ENCODE data around the gene BEAN1. TPM values are rescaled to one million over a fixed set of nuclear protein-coding genes. Genes with fewer than 3 reads are reported as not detected.
A peak's percentile ranks its signal among the peaks of the same experiment; 100 is the strongest.

Gene BEAN1
- total RNA-seq, 6 donors from 2014 or later: 0.22 to 1.0 (median 0.35) TPM; not detected in 2

GRCh38 chr16:66520406-66521170 lies 93.5 kb downstream of the BEAN1 start:
- no peaks in the 10 kb centered on the region for H3K9me3 ChIP-seq
- peak overlapping the region; percentile 94 to 98 (median 96) for H3K27ac ChIP-seq
- H3K36me3 ChIP-seq: peaks cover 0 to 3% (median 1%) of the 10 kb centered on the region in 4 donors
- peak in 1 of 2 donors; percentile 86 for DNase-seq
- ATAC-seq (ENCODE audit: low FRiP score in 2 of 2): peak in 1 of 2 donors; percentile 50
- TF ChIP-seq CTCF (IDR thresholded peaks at IDR 0.05) (no peak), POLR2AphosphoS5 (IDR thresholded peaks at IDR 0.05) (peak; percentile 42 to 44), POLR2A (IDR thresholded peaks at IDR 0.05) (peak in 1 of 4 donors; percentile 73)
- H3K4me1 ChIP-seq: peaks cover 94 to 97% (median 96%) of the 10 kb centered on the region in 4 donors
- H3K27me3 ChIP-seq: no peaks in the 10 kb centered on the region
- no peak overlapping the region for H3K4me3 ChIP-seq
- 66 to 80% methylated on average over 14 of the region's 14 CpGs for whole genome bisulfite sequencing, 2 donors

- 82 to 92% methylated on average over 2 to 5 of the region's 5 CpGs for WGBS, 2 donors
- Histone ChIP-seq H3K36me3 (peaks cover 0 to 7% (median 3%) of the 10 kb centered on the region in 4 donors), H3K9me3 (no peaks in the 10 kb centered on the region), H3K27ac (peak overlapping the region; percentile 94 to 98 (median 96)), H3K4me3 (no peak overlapping the region), H3K4me1 (peaks cover 87 to 92% (median 91%) of the 10 kb centered on the region in 4 donors), H3K27me3 (no peaks in the 10 kb centered on the region)
- TF ChIP-seq EP300 (IDR thresholded peaks at IDR 0.05) (no peak), CTCF (IDR thresholded peaks at IDR 0.05) (no peak), POLR2A (IDR thresholded peaks at IDR 0.05) (no peak), POLR2AphosphoS5 (IDR thresholded peaks at IDR 0.05) (no peak)
- ATAC-seq (ENCODE audit: low FRiP score in 2 of 2) (no peak), DNase-seq (no peak)
Observed at GRCh38 chr16:66521252-66521713, 94.2 kb downstream of the BEAN1 start.

- Histone ChIP-seq H3K4me1 (peaks cover 82 to 85% (median 84%) of the 10 kb centered on the region in 4 donors), H3K9me3 (no peaks in the 10 kb centered on the region), H3K4me3 (no peak overlapping the region), H3K36me3 (peaks cover 0 to 16% (median 4%) of the 10 kb centered on the region in 4 donors), H3K27ac (peak overlapping the region; percentile 94 to 98 (median 96)), H3K27me3 (no peaks in the 10 kb centered on the region)
- DNase-seq: peak in 1 of 2 donors; percentile 91
- TF ChIP-seq EP300 (IDR thresholded peaks at IDR 0.05) (peak in 1 of 4 donors; percentile 20), CTCF (IDR thresholded peaks at IDR 0.05) (no peak), POLR2A (IDR thresholded peaks at IDR 0.05) (peak in 1 of 4 donors; percentile 21), POLR2AphosphoS5 (IDR thresholded peaks at IDR 0.05) (peak in 1 of 2 donors; percentile 78)
- 60 to 61% methylated on average over 15 to 17 of the region's 17 CpGs for WGBS, 2 donors
- ATAC-seq (ENCODE audit: low FRiP score in 2 of 2): peak; percentile 48 to 49
Observed at GRCh38 chr16:66521951-66522771, 95.1 kb downstream of the BEAN1 start.

GRCh38 chr16:66522816-66523590 lies 95.9 kb downstream of the BEAN1 start:
- no peaks in the 10 kb centered on the region for H3K27me3 ChIP-seq
- no peak for TF ChIP-seq POLR2AphosphoS5 (IDR thresholded peaks at IDR 0.05)
- no peak for TF ChIP-seq EP300 (IDR thresholded peaks at IDR 0.05)
- no peak for TF ChIP-seq POLR2A (IDR thresholded peaks at IDR 0.05)
- TF ChIP-seq CTCF (IDR thresholded peaks at IDR 0.05): no peak
- H3K36me3 ChIP-seq: peaks cover 0 to 24% (median 12%) of the 10 kb centered on the region in 4 donors
- H3K4me3 ChIP-seq: no peak overlapping the region
- no peak for DNase-seq
- WGBS, 2 donors: 83% methylated on average over 10 to 11 of the region's 11 CpGs
- H3K27ac ChIP-seq: peak overlapping the region; percentile 94 to 98 (median 96)
- no peaks in the 10 kb centered on the region for H3K9me3 ChIP-seq
- peaks cover 74 to 77% (median 76%) of the 10 kb centered on the region in 4 donors for H3K4me1 ChIP-seq
- ATAC-seq (ENCODE audit: low FRiP score in 2 of 2): no peak
